IPS-15b (cell line): Measurements from ENCODE around the gene GRIK5.
"Not testable (repeated sequence)": the region's sequence is repeated elsewhere in the genome, so short reads cannot be mapped to it uniquely, and the experiment has no call there.

Experiments
- H3K27me3 ChIP-seq: one replicate; pipeline ENCODE4 v1.6.1; 2013; ENCODE audit warnings: low read length; ENCODE audit not compliant: control insufficient read depth, insufficient read depth
- H3K36me3 ChIP-seq: one replicate; pipeline ENCODE4 v1.6.1; 2013; ENCODE audit warnings: low read length; ENCODE audit not compliant: control insufficient read depth, insufficient read depth
- H3K4me1 ChIP-seq: one replicate; pipeline ENCODE4 v1.6.1; 2013; ENCODE audit warnings: mild to moderate bottlenecking, low read length; ENCODE audit not compliant: control insufficient read depth, insufficient read depth
- H3K4me3 ChIP-seq: one replicate; pipeline ENCODE4 v1.5.1; 2013; ENCODE audit warnings: low read depth, low read length
- H3K9ac ChIP-seq: one replicate; pipeline ENCODE4 v1.6.1; 2013; ENCODE audit warnings: low read depth, mild to moderate bottlenecking, low read length
- H3K9me3 ChIP-seq: one replicate; pipeline ENCODE4 v1.6.1; 2013; ENCODE audit warnings: mild to moderate bottlenecking, low read length; ENCODE audit not compliant: control insufficient read depth, insufficient read depth

The GRIK5 gene

GRCh38 chr19:42034640-42035391 is 35.2 kb downstream of the GRIK5 start:
- H3K36me3 ChIP-seq: peaks cover 18% of the 10 kb centered on the region
- not testable (repeated sequence) for H3K9ac ChIP-seq, H3K27me3 ChIP-seq, H3K4me1 ChIP-seq, H3K9me3 ChIP-seq, H3K4me3 ChIP-seq

- Histone ChIP-seq H3K36me3 (peaks cover 13% of the 10 kb centered on the region), H3K9me3 (no peaks in the 10 kb centered on the region), H3K27me3 (no peaks in the 10 kb centered on the region), H3K4me3 (no peak overlapping the region), H3K4me1 (peaks cover 5% of the 10 kb centered on the region), H3K9ac (no peak overlapping the region)
These were observed 36.6 kb downstream of the GRIK5 start for GRCh38 chr19:42033413-42033812.

GRCh38 chr19:42032431-42032830 is 37.6 kb downstream of the GRIK5 start:
- H3K9ac ChIP-seq: no peak overlapping the region
- H3K9me3 ChIP-seq: no peaks in the 10 kb centered on the region

GRCh38 chr19:42030645-42031440 is 39.2 kb downstream of the GRIK5 start:
- Histone ChIP-seq H3K4me3 (no peak overlapping the region), H3K4me1 (peaks cover 5% of the 10 kb centered on the region), H3K9me3 (no peaks in the 10 kb centered on the region), H3K9ac (no peak overlapping the region), H3K36me3 (peaks cover 2% of the 10 kb centered on the region), H3K27me3 (no peaks in the 10 kb centered on the region)

More at GRCh38 chr19:42032431-42032830, 37.6 kb downstream of the GRIK5 start:
- Histone ChIP-seq H3K36me3 (peaks cover 5% of the 10 kb centered on the region), H3K4me3 (no peak overlapping the region), H3K4me1 (peaks cover 5% of the 10 kb centered on the region), H3K27me3 (no peaks in the 10 kb centered on the region)

GRCh38 chr19:42028304-42029216 is 41.4 kb downstream of the GRIK5 start:
- Histone ChIP-seq H3K4me1 (peaks cover 3% of the 10 kb centered on the region), H3K9me3 (no peaks in the 10 kb centered on the region), H3K4me3 (peak overlapping the region; percentile 39), H3K9ac (peak overlapping the region; percentile 13), H3K36me3 (peaks cover 10% of the 10 kb centered on the region), H3K27me3 (no peaks in the 10 kb centered on the region)

- no peaks in the 10 kb centered on the region for H3K4me1 ChIP-seq
- no peak overlapping the region for H3K4me3 ChIP-seq
- H3K36me3 ChIP-seq: peaks cover 30% of the 10 kb centered on the region
- no peak overlapping the region for H3K9ac ChIP-seq
- no peaks in the 10 kb centered on the region for H3K9me3 ChIP-seq
- H3K27me3 ChIP-seq: no peaks in the 10 kb centered on the region
These were observed 45.3 kb downstream of the GRIK5 start for GRCh38 chr19:42024622-42025111.

- no peak overlapping the region for H3K4me3 ChIP-seq
- H3K36me3 ChIP-seq: peaks cover 30% of the 10 kb centered on the region
- no peaks in the 10 kb centered on the region for H3K4me1 ChIP-seq
- H3K9me3 ChIP-seq: no peaks in the 10 kb centered on the region
- H3K9ac ChIP-seq: no peak overlapping the region
- no peaks in the 10 kb centered on the region for H3K27me3 ChIP-seq
These were observed 46.1 kb downstream of the GRIK5 start for GRCh38 chr19:42023943-42024260.

- Histone ChIP-seq H3K9me3 (no peaks in the 10 kb centered on the region), H3K4me1 (no peaks in the 10 kb centered on the region), H3K4me3 (no peak overlapping the region), H3K36me3 (peaks cover 30% of the 10 kb centered on the region), H3K27me3 (no peaks in the 10 kb centered on the region), H3K9ac (no peak overlapping the region)
These were observed 46.7 kb downstream of the GRIK5 start for GRCh38 chr19:42023121-42023942.

- Histone ChIP-seq H3K4me3 (no peak overlapping the region), H3K36me3 (peaks cover 30% of the 10 kb centered on the region), H3K27me3 (no peaks in the 10 kb centered on the region), H3K9ac (no peak overlapping the region), H3K4me1 (no peaks in the 10 kb centered on the region), H3K9me3 (no peaks in the 10 kb centered on the region)
These were observed 47.4 kb downstream of the GRIK5 start for GRCh38 chr19:42022616-42023015.

GRCh38 chr19:42021185-42021584 is 48.8 kb downstream of the GRIK5 start:
- H3K4me3 ChIP-seq: no peak overlapping the region
- no peaks in the 10 kb centered on the region for H3K27me3 ChIP-seq
- peaks cover 28% of the 10 kb centered on the region for H3K36me3 ChIP-seq
- H3K4me1 ChIP-seq: no peaks in the 10 kb centered on the region
- no peak overlapping the region for H3K9ac ChIP-seq
- no peaks in the 10 kb centered on the region for H3K9me3 ChIP-seq
